ENCODE data around the gene CARMIL3.

The CARMIL3 gene

DNA sequence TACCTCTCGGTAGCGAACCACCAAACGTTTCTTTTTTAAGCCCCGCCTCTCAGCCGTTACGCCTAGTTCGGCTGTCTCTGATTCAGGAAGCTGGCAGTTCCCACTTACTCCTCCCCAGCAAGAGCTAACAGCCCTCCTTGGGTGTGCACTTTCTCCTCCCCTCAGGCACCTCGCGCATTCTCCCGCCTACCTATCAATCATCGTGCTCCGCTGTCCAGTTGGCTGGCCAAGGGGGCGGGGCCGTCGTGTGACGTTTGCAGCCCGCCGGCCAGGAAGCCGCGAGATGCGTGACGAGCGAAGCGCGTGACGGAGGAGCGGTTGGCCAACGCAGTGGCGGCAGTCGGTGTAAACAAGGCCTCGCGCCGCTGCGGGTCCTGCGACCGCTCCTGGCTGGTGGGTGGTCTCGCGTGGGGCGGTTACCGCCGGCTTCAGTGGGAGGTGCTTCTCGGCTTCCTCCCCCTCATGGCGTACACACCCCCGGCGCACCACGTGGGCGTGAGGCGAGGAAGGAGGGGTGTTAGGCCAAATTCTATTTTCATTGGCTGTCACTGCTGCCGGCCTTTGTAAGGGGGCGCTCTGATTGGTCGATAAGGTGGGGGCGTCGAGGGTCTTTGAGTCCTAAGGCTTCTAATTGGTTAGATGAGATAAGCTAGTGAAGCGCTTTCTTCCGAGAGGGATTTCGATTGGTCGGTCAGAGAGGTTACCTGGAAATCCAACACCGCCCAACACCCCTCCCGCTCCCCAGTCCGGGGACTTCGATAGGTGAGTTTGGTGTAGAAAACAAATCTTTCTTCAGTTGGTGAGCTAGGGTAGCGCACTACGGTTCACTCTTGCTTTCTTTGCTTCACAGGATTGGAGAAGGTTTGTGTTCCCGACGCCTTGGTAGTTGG is 63.0 kb downstream of the CARMIL3 start, which contains the start of the genes DCAF11 and NRL:
DCAF11 (plus strand) TSS at position 246 of the 890 bp plus-strand sequence. CDS start 818 bp downstream, outside the sequence.
NRL (minus strand) TSS at position 418 of the 890 bp plus-strand sequence. CDS start 32,101 bp downstream, outside the sequence.
- peak; percentile 99 for FAIRE-seq
- DNase-seq (ENCODE audit: insufficient read length, low spot score): peak; percentile 95
- TF ChIP-seq PAX5 (IDR thresholded peaks at IDR 0.05; ENCODE audit: insufficient read depth, low read length, severe bottlenecking) (no peak), POLR2A (IDR thresholded peaks at IDR 0.05; ENCODE audit: low read depth, low read length) (peak; percentile 50; the same call in 1 of the 2 replicates), SPI1 (IDR thresholded peaks at IDR 0.05; ENCODE audit: low read depth, low read length) (peak; percentile 41; the same call in 1 of the 2 replicates), POU2F2 (IDR thresholded peaks at IDR 0.05; ENCODE audit: low read depth, low read length) (no peak; the same call in 1 of the 2 replicates), POLR2AphosphoS5 (IDR thresholded peaks at IDR 0.05; ENCODE audit: low read depth, low read length) (peak; percentile 5; the same call in 1 of the 2 replicates), TAF1 (IDR thresholded peaks at IDR 0.05; ENCODE audit: low read depth, low read length) (peak; percentile 49)

DNA sequence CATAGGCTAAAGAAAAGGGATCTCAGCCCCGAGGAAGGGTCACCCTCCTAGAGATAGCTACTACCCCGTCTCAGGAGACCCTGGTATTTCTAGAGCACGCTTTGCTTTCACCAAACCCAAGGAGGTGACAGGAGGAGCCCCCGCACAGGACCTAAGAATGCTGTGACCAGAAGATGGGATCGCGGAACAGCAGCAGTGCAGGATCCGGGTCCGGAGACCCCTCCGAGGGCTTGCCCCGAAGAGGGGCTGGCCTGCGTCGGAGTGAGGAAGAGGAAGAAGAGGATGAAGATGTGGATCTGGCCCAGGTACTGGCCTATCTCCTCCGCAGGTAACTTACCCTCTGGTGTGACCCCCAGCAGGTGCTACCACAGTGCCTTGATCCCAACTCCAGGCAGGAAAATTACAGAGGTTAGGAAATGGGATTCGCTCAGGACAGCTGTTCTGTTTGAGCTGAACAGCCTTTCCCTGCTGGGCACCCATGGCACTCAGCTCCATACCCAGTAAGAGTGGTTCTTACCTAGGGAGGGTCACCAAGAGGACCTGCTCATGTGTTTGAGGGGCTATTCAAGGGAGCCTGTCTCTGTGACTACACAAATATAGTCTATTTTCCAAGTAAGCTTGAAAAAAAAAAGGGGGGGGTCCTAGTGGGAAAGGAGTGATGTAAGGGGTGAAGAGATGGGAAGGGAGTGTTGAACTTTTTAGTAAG is 63.8 kb downstream of the CARMIL3 start:
- FAIRE-seq (no peak), DNase-seq (ENCODE audit: insufficient read length, low spot score) (no peak)
- TF ChIP-seq POLR2A (IDR thresholded peaks at IDR 0.05; ENCODE audit: low read depth, low read length) (no peak), PAX5 (IDR thresholded peaks at IDR 0.05; ENCODE audit: insufficient read depth, low read length, severe bottlenecking) (no peak), POLR2AphosphoS5 (IDR thresholded peaks at IDR 0.05; ENCODE audit: low read depth, low read length) (no peak), POU2F2 (IDR thresholded peaks at IDR 0.05; ENCODE audit: low read depth, low read length) (no peak), SPI1 (IDR thresholded peaks at IDR 0.05; ENCODE audit: low read depth, low read length) (no peak), TAF1 (IDR thresholded peaks at IDR 0.05; ENCODE audit: low read depth, low read length) (no peak)

DNA sequence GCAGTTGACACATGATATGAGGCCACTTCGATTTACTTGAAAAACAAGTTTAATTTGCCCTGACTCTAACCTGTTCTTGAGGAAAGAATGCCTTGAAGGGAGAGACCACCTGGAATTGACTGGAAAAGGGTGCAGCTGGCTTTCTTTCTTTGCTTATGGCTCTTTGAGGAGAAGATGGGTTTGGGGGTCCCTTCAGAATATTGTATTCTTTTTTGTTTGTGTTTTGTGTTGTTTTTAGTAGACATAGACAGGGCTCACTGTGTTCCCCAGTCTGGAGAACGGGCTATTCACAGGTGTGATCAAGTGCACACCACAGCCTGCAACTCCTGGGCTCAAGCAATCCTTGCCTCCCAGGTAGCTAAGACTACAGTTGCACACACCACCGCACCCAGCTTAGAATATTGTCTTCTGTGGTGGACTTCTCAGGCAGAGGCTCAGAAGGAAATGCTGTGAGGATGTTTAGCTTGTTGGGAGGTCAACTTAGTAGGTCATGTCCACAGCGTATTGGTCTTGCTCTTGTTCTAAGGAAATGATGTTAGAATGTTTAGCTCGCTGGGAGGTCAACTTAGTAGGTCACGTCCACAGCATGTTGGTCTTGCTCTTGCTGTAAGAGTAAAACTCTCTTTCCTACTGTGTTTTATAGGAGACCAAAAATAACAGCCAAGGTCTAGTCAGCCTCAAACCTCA is 64.5 kb downstream of the CARMIL3 start:
- TF ChIP-seq POLR2A (IDR thresholded peaks at IDR 0.05; ENCODE audit: low read depth, low read length) (no peak), SPI1 (IDR thresholded peaks at IDR 0.05; ENCODE audit: low read depth, low read length) (no peak), TAF1 (IDR thresholded peaks at IDR 0.05; ENCODE audit: low read depth, low read length) (no peak), PAX5 (IDR thresholded peaks at IDR 0.05; ENCODE audit: insufficient read depth, low read length, severe bottlenecking) (no peak), POU2F2 (IDR thresholded peaks at IDR 0.05; ENCODE audit: low read depth, low read length) (no peak)
- no peak for FAIRE-seq
- no peak for DNase-seq (ENCODE audit: insufficient read length, low spot score)

DNA sequence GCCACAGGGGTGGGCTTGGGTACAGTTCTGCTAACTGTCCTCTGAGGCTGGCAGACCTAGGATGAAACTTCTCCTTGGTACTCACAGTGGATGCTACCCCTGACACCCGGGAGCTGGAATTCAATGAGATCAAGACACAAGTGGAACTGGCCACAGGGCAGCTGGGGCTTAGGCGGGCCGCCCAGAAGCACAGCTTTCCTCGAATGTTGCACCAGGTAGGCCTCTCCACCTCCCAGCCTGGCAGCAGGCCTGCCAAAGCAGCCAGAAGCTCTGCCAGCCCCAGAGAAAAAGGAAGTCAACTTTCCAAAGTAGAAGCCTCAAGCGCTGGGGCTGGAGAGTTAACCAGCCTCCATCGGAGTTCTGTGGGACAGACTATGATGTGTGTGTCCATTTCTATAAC is 65.4 kb downstream of the CARMIL3 start:
- FAIRE-seq (no peak), DNase-seq (ENCODE audit: insufficient read length, low spot score) (no peak)
- no peak for TF ChIP-seq POLR2A (IDR thresholded peaks at IDR 0.05; ENCODE audit: low read depth, low read length)
- no peak for TF ChIP-seq PAX5 (IDR thresholded peaks at IDR 0.05; ENCODE audit: insufficient read depth, low read length, severe bottlenecking)
- TF ChIP-seq SPI1 (IDR thresholded peaks at IDR 0.05; ENCODE audit: low read depth, low read length): no peak
- no peak for TF ChIP-seq TAF1 (IDR thresholded peaks at IDR 0.05; ENCODE audit: low read depth, low read length)
- TF ChIP-seq POU2F2 (IDR thresholded peaks at IDR 0.05; ENCODE audit: low read depth, low read length): no peak

All from GM12891 (cell line).